VCaP (cell line): Measurements from ENCODE around the gene ACAP1.
"Not testable (repeated sequence)": the region's sequence is repeated elsewhere in the genome, so short reads cannot be mapped to it uniquely, and the experiment has no call there.

Experiments
- H3K27ac ChIP-seq: fragments of 450-650 bp; 2 replicates; pipeline ENCODE4 v1.5.1; 2017
- CTCF ChIP-seq: fragments of 450-650 bp; conservative IDR thresholded peaks from 2 replicates; pipeline ENCODE4 v1.5.1; 2017; ENCODE audit warnings: mild to moderate bottlenecking, moderate library complexity

ACAP1 gene

GRCh38 chr17:7334938-7335538 lies 1.3 kb upstream of the ACAP1 start:
- no peak for TF ChIP-seq CTCF

GRCh38 chr17:7335765-7336164 lies 564 bp upstream of the ACAP1 start:
- not testable (repeated sequence) for H3K27ac ChIP-seq

More at GRCh38 chr17:7334938-7335538, 1.3 kb upstream of the ACAP1 start:
- H3K27ac ChIP-seq: no peak overlapping the region

GRCh38 chr17:7337600-7337999 lies 1.3 kb downstream of the ACAP1 start:
- H3K27ac ChIP-seq: not testable (repeated sequence)

- no peak for TF ChIP-seq CTCF
- H3K27ac ChIP-seq: no peak overlapping the region
Measured at GRCh38 chr17:7340179-7340578, 3.9 kb downstream of the ACAP1 start.

GRCh38 chr17:7341842-7342241 lies 5.5 kb downstream of the ACAP1 start:
- no peak for TF ChIP-seq CTCF
- H3K27ac ChIP-seq: no peak overlapping the region

GRCh38 chr17:7343250-7343649 lies 6.9 kb downstream of the ACAP1 start:
- no peak overlapping the region for H3K27ac ChIP-seq
- TF ChIP-seq CTCF: no peak

GRCh38 chr17:7346761-7347614 lies 10.7 kb downstream of the ACAP1 start:
- TF ChIP-seq CTCF: no peak
- H3K27ac ChIP-seq: no peak overlapping the region

GRCh38 chr17:7347630-7348477 lies 11.5 kb downstream of the ACAP1 start:
- H3K27ac ChIP-seq: no peak overlapping the region
- TF ChIP-seq CTCF: no peak
